GM23338 (cell line): ENCODE measurements around the gene MYD88.

Experiments used
- CREB1 ChIP-seq: fragments of 250-450 bp; sonication (Bioruptor Pico); IDR thresholded peaks from 2 replicates; pipeline ENCODE4 v1.5.0; 2020; ENCODE audit warnings: low read depth, mild to moderate bottlenecking, moderate library complexity
- EZH2 ChIP-seq: fragments of 200-600 bp; sonication (generic); IDR thresholded peaks from one replicate; pipeline ENCODE4 v1.8.0; 2017; ENCODE audit warnings: antibody characterized with exemption, mild to moderate bottlenecking, low read depth; ENCODE audit not compliant: unreplicated experiment
- EZH2phosphoT487 ChIP-seq: fragments of 200-600 bp; sonication (generic); IDR thresholded peaks from one replicate; pipeline ENCODE4 v1.8.1; 2018; ENCODE audit warnings: antibody characterized with exemption; ENCODE audit not compliant: unreplicated experiment
- JUNB ChIP-seq: IDR thresholded peaks from one replicate; pipeline ENCODE4 v1.6.1; 2016; ENCODE audit warnings: antibody characterized with exemption; ENCODE audit not compliant: unreplicated experiment
- NANOG ChIP-seq: IDR thresholded peaks from 2 replicates; pipeline ENCODE4 v1.6.1; 2016; ENCODE audit warnings: antibody characterized with exemption, borderline replicate concordance
- POLR2AphosphoS5 ChIP-seq: IDR thresholded peaks from 2 replicates; pipeline ENCODE4 v1.6.1; 2016; ENCODE audit warnings: antibody characterized with exemption, low read depth
- STAT1 ChIP-seq: IDR thresholded peaks from one replicate; pipeline ENCODE4 v1.6.1; 2016; ENCODE audit warnings: antibody characterized with exemption; ENCODE audit not compliant: unreplicated experiment
- ZNF114 ChIP-seq: fragments of 250-450 bp; sonication (Bioruptor Pico); IDR thresholded peaks from 2 replicates; pipeline ENCODE4 v1.5.0; 2020; ENCODE audit warnings: mild to moderate bottlenecking, moderate library complexity
- ZNF331 ChIP-seq: fragments of 250-450 bp; sonication (Bioruptor Pico); IDR thresholded peaks from 2 replicates; pipeline ENCODE4 v1.5.0; 2020; ENCODE audit warnings: low read depth, mild to moderate bottlenecking, moderate library complexity
- TF ChIP-seq, protein P1 (sequence below), 2 experiments: fragments of 200-600 bp in 1 of 2; sonication (generic) in 1 of 2; conservative IDR thresholded peaks; 2 replicates each; pipeline versions ENCODE4 v1.5.1 to v1.6.1; 2016 to 2017; ENCODE audit warnings: antibody characterized with exemption in 2 of 2, low read depth in 2 of 2, mild to moderate bottlenecking in 2 of 2, moderate library complexity in 1 of 2
- TF ChIP-seq, protein P2 (sequence below): IDR thresholded peaks from one replicate; pipeline ENCODE4 v1.6.1; 2018; ENCODE audit warnings: antibody characterized with exemption; ENCODE audit not compliant: unreplicated experiment
- TF ChIP-seq, protein P3 (sequence below): fragments of 250-450 bp; sonication (Bioruptor Pico); IDR thresholded peaks from 2 replicates; pipeline ENCODE4 v1.5.0; 2020; ENCODE audit warnings: mild to moderate bottlenecking, moderate library complexity
- TF ChIP-seq, protein P4 (sequence below): IDR thresholded peaks from 2 replicates; pipeline ENCODE4 v1.6.1; 2016; ENCODE audit warnings: antibody characterized with exemption

DNA sequence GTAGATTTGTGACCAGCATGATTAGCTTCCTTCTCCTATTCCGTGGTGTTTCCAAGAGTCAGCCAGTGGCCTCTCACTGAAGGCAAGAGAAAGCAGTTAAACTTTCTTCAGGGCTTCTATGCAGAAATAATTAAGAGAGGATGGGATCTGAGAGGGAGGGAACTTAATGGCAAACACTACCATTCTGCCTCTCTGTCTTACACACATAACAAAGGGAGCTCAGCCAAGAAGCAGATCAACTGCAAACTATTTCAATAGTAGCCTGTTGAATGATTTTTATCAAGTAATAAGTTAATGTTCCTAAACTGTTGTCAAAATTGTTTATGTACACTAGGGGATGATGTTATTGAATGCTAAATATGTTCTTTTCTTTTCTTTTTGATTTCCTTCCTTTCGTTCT lies 38.7 kb downstream of the MYD88 start:
- TF ChIP-seq, protein P1, sequence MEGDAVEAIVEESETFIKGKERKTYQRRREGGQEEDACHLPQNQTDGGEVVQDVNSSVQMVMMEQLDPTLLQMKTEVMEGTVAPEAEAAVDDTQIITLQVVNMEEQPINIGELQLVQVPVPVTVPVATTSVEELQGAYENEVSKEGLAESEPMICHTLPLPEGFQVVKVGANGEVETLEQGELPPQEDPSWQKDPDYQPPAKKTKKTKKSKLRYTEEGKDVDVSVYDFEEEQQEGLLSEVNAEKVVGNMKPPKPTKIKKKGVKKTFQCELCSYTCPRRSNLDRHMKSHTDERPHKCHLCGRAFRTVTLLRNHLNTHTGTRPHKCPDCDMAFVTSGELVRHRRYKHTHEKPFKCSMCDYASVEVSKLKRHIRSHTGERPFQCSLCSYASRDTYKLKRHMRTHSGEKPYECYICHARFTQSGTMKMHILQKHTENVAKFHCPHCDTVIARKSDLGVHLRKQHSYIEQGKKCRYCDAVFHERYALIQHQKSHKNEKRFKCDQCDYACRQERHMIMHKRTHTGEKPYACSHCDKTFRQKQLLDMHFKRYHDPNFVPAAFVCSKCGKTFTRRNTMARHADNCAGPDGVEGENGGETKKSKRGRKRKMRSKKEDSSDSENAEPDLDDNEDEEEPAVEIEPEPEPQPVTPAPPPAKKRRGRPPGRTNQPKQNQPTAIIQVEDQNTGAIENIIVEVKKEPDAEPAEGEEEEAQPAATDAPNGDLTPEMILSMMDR (conservative IDR thresholded peaks at IDR 0.05; ENCODE audit: low read depth in 2 of 2): no peak
- TF ChIP-seq EZH2 (no peak), POLR2AphosphoS5 (no peak), CREB1 (CRISPR knock-in tag) (no peak), JUNB (no peak), NANOG (no peak), ZNF114 (CRISPR knock-in tag) (no peak), EZH2phosphoT487 (no peak), ZNF331 (CRISPR knock-in tag) (no peak), STAT1 (no peak)
- TF ChIP-seq, protein P2, sequence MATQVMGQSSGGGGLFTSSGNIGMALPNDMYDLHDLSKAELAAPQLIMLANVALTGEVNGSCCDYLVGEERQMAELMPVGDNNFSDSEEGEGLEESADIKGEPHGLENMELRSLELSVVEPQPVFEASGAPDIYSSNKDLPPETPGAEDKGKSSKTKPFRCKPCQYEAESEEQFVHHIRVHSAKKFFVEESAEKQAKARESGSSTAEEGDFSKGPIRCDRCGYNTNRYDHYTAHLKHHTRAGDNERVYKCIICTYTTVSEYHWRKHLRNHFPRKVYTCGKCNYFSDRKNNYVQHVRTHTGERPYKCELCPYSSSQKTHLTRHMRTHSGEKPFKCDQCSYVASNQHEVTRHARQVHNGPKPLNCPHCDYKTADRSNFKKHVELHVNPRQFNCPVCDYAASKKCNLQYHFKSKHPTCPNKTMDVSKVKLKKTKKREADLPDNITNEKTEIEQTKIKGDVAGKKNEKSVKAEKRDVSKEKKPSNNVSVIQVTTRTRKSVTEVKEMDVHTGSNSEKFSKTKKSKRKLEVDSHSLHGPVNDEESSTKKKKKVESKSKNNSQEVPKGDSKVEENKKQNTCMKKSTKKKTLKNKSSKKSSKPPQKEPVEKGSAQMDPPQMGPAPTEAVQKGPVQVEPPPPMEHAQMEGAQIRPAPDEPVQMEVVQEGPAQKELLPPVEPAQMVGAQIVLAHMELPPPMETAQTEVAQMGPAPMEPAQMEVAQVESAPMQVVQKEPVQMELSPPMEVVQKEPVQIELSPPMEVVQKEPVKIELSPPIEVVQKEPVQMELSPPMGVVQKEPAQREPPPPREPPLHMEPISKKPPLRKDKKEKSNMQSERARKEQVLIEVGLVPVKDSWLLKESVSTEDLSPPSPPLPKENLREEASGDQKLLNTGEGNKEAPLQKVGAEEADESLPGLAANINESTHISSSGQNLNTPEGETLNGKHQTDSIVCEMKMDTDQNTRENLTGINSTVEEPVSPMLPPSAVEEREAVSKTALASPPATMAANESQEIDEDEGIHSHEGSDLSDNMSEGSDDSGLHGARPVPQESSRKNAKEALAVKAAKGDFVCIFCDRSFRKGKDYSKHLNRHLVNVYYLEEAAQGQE: no peak
- TF ChIP-seq, protein P3, sequence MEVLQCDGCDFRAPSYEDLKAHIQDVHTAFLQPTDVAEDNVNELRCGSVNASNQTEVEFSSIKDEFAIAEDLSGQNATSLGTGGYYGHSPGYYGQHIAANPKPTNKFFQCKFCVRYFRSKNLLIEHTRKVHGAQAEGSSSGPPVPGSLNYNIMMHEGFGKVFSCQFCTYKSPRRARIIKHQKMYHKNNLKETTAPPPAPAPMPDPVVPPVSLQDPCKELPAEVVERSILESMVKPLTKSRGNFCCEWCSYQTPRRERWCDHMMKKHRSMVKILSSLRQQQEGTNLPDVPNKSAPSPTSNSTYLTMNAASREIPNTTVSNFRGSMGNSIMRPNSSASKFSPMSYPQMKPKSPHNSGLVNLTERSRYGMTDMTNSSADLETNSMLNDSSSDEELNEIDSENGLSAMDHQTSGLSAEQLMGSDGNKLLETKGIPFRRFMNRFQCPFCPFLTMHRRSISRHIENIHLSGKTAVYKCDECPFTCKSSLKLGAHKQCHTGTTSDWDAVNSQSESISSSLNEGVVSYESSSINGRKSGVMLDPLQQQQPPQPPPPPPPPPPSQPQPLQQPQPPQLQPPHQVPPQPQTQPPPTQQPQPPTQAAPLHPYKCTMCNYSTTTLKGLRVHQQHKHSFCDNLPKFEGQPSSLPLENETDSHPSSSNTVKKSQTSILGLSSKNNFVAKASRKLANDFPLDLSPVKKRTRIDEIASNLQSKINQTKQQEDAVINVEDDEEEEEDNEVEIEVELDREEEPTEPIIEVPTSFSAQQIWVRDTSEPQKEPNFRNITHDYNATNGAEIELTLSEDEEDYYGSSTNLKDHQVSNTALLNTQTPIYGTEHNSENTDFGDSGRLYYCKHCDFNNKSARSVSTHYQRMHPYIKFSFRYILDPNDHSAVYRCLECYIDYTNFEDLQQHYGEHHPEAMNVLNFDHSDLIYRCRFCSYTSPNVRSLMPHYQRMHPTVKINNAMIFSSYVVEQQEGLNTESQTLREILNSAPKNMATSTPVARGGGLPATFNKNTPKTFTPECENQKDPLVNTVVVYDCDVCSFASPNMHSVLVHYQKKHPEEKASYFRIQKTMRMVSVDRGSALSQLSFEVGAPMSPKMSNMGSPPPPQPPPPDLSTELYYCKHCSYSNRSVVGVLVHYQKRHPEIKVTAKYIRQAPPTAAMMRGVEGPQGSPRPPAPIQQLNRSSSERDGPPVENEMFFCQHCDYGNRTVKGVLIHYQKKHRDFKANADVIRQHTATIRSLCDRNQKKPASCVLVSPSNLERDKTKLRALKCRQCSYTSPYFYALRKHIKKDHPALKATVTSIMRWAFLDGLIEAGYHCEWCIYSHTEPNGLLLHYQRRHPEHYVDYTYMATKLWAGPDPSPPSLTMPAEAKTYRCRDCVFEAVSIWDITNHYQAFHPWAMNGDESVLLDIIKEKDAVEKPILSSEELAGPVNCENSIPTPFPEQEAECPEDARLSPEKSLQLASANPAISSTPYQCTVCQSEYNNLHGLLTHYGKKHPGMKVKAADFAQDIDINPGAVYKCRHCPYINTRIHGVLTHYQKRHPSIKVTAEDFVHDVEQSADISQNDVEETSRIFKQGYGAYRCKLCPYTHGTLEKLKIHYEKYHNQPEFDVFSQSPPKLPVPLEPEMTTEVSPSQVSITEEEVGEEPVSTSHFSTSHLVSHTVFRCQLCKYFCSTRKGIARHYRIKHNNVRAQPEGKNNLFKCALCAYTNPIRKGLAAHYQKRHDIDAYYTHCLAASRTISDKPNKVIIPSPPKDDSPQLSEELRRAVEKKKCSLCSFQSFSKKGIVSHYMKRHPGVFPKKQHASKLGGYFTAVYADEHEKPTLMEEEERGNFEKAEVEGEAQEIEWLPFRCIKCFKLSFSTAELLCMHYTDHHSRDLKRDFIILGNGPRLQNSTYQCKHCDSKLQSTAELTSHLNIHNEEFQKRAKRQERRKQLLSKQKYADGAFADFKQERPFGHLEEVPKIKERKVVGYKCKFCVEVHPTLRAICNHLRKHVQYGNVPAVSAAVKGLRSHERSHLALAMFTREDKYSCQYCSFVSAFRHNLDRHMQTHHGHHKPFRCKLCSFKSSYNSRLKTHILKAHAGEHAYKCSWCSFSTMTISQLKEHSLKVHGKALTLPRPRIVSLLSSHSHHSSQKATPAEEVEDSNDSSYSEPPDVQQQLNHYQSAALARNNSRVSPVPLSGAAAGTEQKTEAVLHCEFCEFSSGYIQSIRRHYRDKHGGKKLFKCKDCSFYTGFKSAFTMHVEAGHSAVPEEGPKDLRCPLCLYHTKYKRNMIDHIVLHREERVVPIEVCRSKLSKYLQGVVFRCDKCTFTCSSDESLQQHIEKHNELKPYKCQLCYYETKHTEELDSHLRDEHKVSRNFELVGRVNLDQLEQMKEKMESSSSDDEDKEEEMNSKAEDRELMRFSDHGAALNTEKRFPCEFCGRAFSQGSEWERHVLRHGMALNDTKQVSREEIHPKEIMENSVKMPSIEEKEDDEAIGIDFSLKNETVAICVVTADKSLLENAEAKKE (CRISPR knock-in tag): no peak
- TF ChIP-seq, protein P4, sequence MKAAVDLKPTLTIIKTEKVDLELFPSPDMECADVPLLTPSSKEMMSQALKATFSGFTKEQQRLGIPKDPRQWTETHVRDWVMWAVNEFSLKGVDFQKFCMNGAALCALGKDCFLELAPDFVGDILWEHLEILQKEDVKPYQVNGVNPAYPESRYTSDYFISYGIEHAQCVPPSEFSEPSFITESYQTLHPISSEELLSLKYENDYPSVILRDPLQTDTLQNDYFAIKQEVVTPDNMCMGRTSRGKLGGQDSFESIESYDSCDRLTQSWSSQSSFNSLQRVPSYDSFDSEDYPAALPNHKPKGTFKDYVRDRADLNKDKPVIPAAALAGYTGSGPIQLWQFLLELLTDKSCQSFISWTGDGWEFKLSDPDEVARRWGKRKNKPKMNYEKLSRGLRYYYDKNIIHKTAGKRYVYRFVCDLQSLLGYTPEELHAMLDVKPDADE: no peak
